Astrocyte (in vitro differentiated cells and primary cell): ENCODE data around the gene SUSD3.

Experiments used
- CTCF ChIP-seq: IDR thresholded peaks from 2 replicates; pipeline ENCODE4 v1.5.1; 2011; ENCODE audit warnings: low read depth, mild to moderate bottlenecking, inconsistent platforms, low read length, moderate library complexity; ENCODE audit not compliant: insufficient read depth
- EZH2 ChIP-seq: IDR thresholded peaks from 2 replicates; pipeline ENCODE4 v1.6.1; 2012; ENCODE audit warnings: mild to moderate bottlenecking, low read length, inconsistent platforms; ENCODE audit not compliant: insufficient read depth

GRCh38 chr9:93027750-93028149, 30.8 kb upstream of the SUSD3 start:
- TF ChIP-seq CTCF: no peak
- TF ChIP-seq EZH2: no peak
